IMR-90 (cell line): Measurements from ENCODE around the gene MORF4L1. TPM values are rescaled to one million over a fixed set of nuclear protein-coding genes. Genes with fewer than 3 reads are reported as not detected.
"Not testable (repeated sequence)": the region's sequence is repeated elsewhere in the genome, so short reads cannot be mapped to it uniquely, and the experiment has no call there.

Source experiments
- ATAC-seq: fragments of 200-7000 bp; cut with Tn5 transposase; 2 replicates; pipeline ENCODE4 v1.9.1; 2020; ENCODE audit warnings: low read depth, mild to moderate bottlenecking, moderate library complexity
- BruUV-seq: library from RNA; stranded (reverse); fragments of 400-500 nt; replicated peaks from 2 replicates; lab custom pipeline; 2021; lab: Mats Ljungman, UMichigan
- CTCF ChIA-PET: fragments of 300-600 bp; formaldehyde crosslinking; extraction: SDS; loops from one replicate; lab custom pipeline; 2021; ENCODE audit warnings: antibody characterized with exemption; lab: Yijun Ruan, JAX
- POLR2A ChIA-PET: fragments of 300-600 bp; sonication (Branson Sonifier 250); formaldehyde crosslinking; loops from one replicate; lab custom pipeline; 2022; ENCODE audit warnings: antibody characterized with exemption; ENCODE audit not compliant: unreplicated experiment; lab: Charles Lee
- DNase-seq: peaks from one replicate; pipeline ENCODE4 v3.0.0; 2013
- H2AFZ ChIP-seq: replicated peaks from 2 replicates; pipeline ENCODE3; 2013; ENCODE audit warnings: low read length, mild to moderate bottlenecking; ENCODE audit not compliant: poor library complexity
- H2AK5ac ChIP-seq: 2 replicates; pipeline ENCODE4 v1.6.1; 2013; ENCODE audit warnings: low read depth, low read length, inconsistent platforms
- H2AK9ac ChIP-seq: replicated peaks from 2 replicates; pipeline ENCODE3; 2013; ENCODE audit warnings: mild to moderate bottlenecking, low read depth, low read length, moderate library complexity; ENCODE audit not compliant: poor library complexity
- H2BK120ac ChIP-seq: 2 replicates; pipeline ENCODE4 v1.6.1; 2013; ENCODE audit warnings: low read depth, low read length, inconsistent platforms
- H2BK15ac ChIP-seq: 3 replicates; pipeline ENCODE4 v1.6.1; 2013; ENCODE audit warnings: low read depth, low read length, inconsistent platforms
- H2BK20ac ChIP-seq: 2 replicates; pipeline ENCODE4 v1.6.1; 2013; ENCODE audit warnings: low read depth, mild to moderate bottlenecking, inconsistent platforms, low read length, moderate library complexity
- H2BK5ac ChIP-seq: 2 replicates; pipeline ENCODE4 v1.6.1; 2013; ENCODE audit warnings: mild to moderate bottlenecking, low read depth, low read length, inconsistent platforms; ENCODE audit not compliant: poor library complexity, severe bottlenecking
- H3K14ac ChIP-seq: replicated peaks from 2 replicates; pipeline ENCODE4 v1.6.1; 2013; ENCODE audit warnings: low read depth, low read length, inconsistent platforms
- H3K18ac ChIP-seq: 2 replicates; pipeline ENCODE4 v1.6.1; 2013; ENCODE audit warnings: low read depth, low read length, control low read depth
- H3K23ac ChIP-seq: 2 replicates; pipeline ENCODE4 v1.6.1; 2013; ENCODE audit warnings: low read depth, low read length, inconsistent platforms
- H3K27ac ChIP-seq: 2 replicates; pipeline ENCODE4 v1.5.1; 2013; ENCODE audit warnings: mild to moderate bottlenecking, control low read depth, low read length; ENCODE audit not compliant: insufficient read depth
- H3K27me3 ChIP-seq: 2 replicates; pipeline ENCODE4 v1.6.1; 2013; ENCODE audit warnings: low read length; ENCODE audit not compliant: control insufficient read depth, insufficient read depth
- H3K36me3 ChIP-seq: 2 replicates; pipeline ENCODE4 v1.6.1; 2013; ENCODE audit warnings: low read length, mixed read lengths; ENCODE audit not compliant: control insufficient read depth, insufficient read depth
- H3K4ac ChIP-seq: 2 replicates; pipeline ENCODE4 v1.6.1; 2013; ENCODE audit warnings: low read depth, low read length, inconsistent platforms
- H3K4me1 ChIP-seq: 2 replicates; pipeline ENCODE4 v1.6.1; 2013; ENCODE audit warnings: low read length, mixed read lengths; ENCODE audit not compliant: control insufficient read depth, insufficient read depth
- H3K4me2 ChIP-seq: 2 replicates; pipeline ENCODE4 v1.6.1; 2013; ENCODE audit warnings: low read depth, mild to moderate bottlenecking, control low read depth, low read length, moderate library complexity
- H3K4me3 ChIP-seq: 2 replicates; pipeline ENCODE4 v1.5.1; 2013; ENCODE audit warnings: low read depth, mild to moderate bottlenecking, control low read depth, low read length, moderate library complexity; ENCODE audit not compliant: insufficient read depth
- H3K56ac ChIP-seq: 2 replicates; pipeline ENCODE4 v1.6.1; 2013; ENCODE audit warnings: low read length, inconsistent platforms; ENCODE audit not compliant: insufficient read depth; ENCODE audit errors: extremely low read depth
- H3K79me1 ChIP-seq, 2 experiments: 2 replicates each; pipeline ENCODE4 v1.6.1; 2013; ENCODE audit warnings: low read length in 2 of 2, inconsistent platforms in 1 of 2, low read depth in 1 of 2
- H3K9ac ChIP-seq: 2 replicates; pipeline ENCODE4 v1.6.1; 2013; ENCODE audit warnings: low read depth, low read length, control low read depth
- H3K9me1 ChIP-seq: 2 replicates; pipeline ENCODE4 v1.6.1; 2013; ENCODE audit warnings: low read length, inconsistent platforms; ENCODE audit not compliant: insufficient read depth
- H3K9me3 ChIP-seq: 2 replicates; pipeline ENCODE4 v1.6.1; 2013; ENCODE audit warnings: low read length; ENCODE audit not compliant: control insufficient read depth, insufficient read depth
- H4K20me1 ChIP-seq: 2 replicates; pipeline ENCODE4 v1.6.1; 2013; ENCODE audit warnings: low read length, inconsistent platforms; ENCODE audit not compliant: insufficient read depth
- H4K5ac ChIP-seq: 2 replicates; pipeline ENCODE4 v1.6.1; 2013; ENCODE audit warnings: mild to moderate bottlenecking, low read depth, low read length, control low read depth
- H4K8ac ChIP-seq, 2 experiments: 2 replicates each; pipeline ENCODE4 v1.6.1; 2013; ENCODE audit warnings: low read depth in 2 of 2, low read length in 2 of 2, control low read depth in 1 of 2, inconsistent platforms in 1 of 2
- H4K91ac ChIP-seq: 2 replicates; pipeline ENCODE4 v1.6.1; 2013; ENCODE audit warnings: low read depth, low read length, inconsistent platforms; ENCODE audit not compliant: insufficient read depth
- FOS ChIP-seq: fragments of 150-350 bp; IDR thresholded peaks from 2 replicates; pipeline ENCODE4 v1.6.1; 2016; ENCODE audit warnings: low read depth, low read length
- WGBS, 2 experiments: methylation state at CpG; one replicate each; pipeline versions ENCODE4 v1.1.5 to v1.1.7; 2013; ENCODE audit warnings: missing lambda C conversion rate in 2 of 2; ENCODE audit not compliant: insufficient read length in 1 of 2; ENCODE audit errors: extremely low coverage in 2 of 2; 5-methylcytosine and 5-hydroxymethylcytosine counted together
- dilution Hi-C: fragments of 300-500 bp; cut with HindIII; formaldehyde crosslinking; loops from one replicate; pipeline ENCODE4 v1.14.3; 2018; ENCODE audit warnings: low sequenced_read_pairs; ENCODE audit not compliant: unreplicated experiment
- in situ Hi-C: fragments of 300-500 bp; cut with MboI; formaldehyde crosslinking; loops from 3 replicates; pipeline ENCODE4 v1.14.3; 2019; ENCODE audit warnings: low sequenced_read_pairs, inconsistent platforms, mixed read lengths
- intact Hi-C: fragments of 100-400 bp; cut with micrococcal nuclease; formaldehyde crosslinking; loops from 2 replicates; pipeline ENCODE4 v1.10.0; 2022
- polyA plus RNA-seq, 3 experiments: library from polyadenylated mRNA; depleted of rRNA; stranded (reverse); fragments of >200 nt; gene quantifications; 2 replicates each; pipeline ENCODE4 v1.2.3, GENCODE V29; 2012; ENCODE audit warnings: low replicate concordance in 1 of 3
- total RNA-seq: library from RNA; depleted of rRNA; stranded (reverse); fragments of >200 nt; gene quantifications from 2 replicates; pipeline ENCODE4 v1.2.3, GENCODE V29; 2012

Gene MORF4L1
- total and polyA plus RNA-seq, 2 of the 4 experiments (the other 2 are of a cell fraction): 217 to 392 TPM

GRCh38 chr15:78868366-78868765 lies 4.3 kb upstream of the MORF4L1 start:
- ChIA-PET POLR2A (no interaction called here), CTCF (interaction anchor here (0.7 kb wide), 1 partner anchor 9 kb away, joined by 3 read pairs; no protein-coding TSS in a partner anchor)
- H4K8ac ChIP-seq: no peak overlapping the region
- H3K79me1 ChIP-seq: peaks cover 3 to 15% of the 10 kb centered on the region in 2 experiments; a peak in 2 of 4 replicates
- in situ Hi-C loops: no loop called here
- H3K4ac ChIP-seq: no peak overlapping the region
- no peak overlapping the region for H4K91ac ChIP-seq
- no peak overlapping the region for H3K23ac ChIP-seq
- H4K5ac ChIP-seq: no peak overlapping the region
- H2AK9ac ChIP-seq: no peak overlapping the region
- no peaks in the 10 kb centered on the region for H3K9me3 ChIP-seq
- BruUV-seq: no TSS peak
- no peak overlapping the region for H2AFZ ChIP-seq
- H3K9ac ChIP-seq: no peak overlapping the region
- no peak overlapping the region for H3K14ac ChIP-seq
- H2AK5ac ChIP-seq: no peak overlapping the region
- no peak overlapping the region for H2BK120ac ChIP-seq
- dilution Hi-C loops: no loop called here
- H4K20me1 ChIP-seq: no peaks in the 10 kb centered on the region; the same call in 1 of the 2 replicates
- no peak overlapping the region for H3K4me2 ChIP-seq
- peaks cover 2% of the 10 kb centered on the region; the same call in 1 of the 2 replicates for H3K4me1 ChIP-seq
- no peak overlapping the region for H2BK15ac ChIP-seq
- no peak for ATAC-seq
- H2BK20ac ChIP-seq: no peak overlapping the region
- no peak for DNase-seq
- intact Hi-C loops: no loop called here
- no peaks in the 10 kb centered on the region for H3K36me3 ChIP-seq
- no peak overlapping the region for H3K56ac ChIP-seq
- no peak overlapping the region for H2BK5ac ChIP-seq
- H3K27me3 ChIP-seq: no peaks in the 10 kb centered on the region
- H3K18ac ChIP-seq: no peak overlapping the region
- no peak for TF ChIP-seq FOS
- H3K4me3 ChIP-seq: no peak overlapping the region
- no CpG with 5 or more reads among the region's 3 CpGs for WGBS, 2 experiments
- no peak overlapping the region for H3K27ac ChIP-seq
- no peaks in the 10 kb centered on the region for H3K9me1 ChIP-seq

GRCh38 chr15:78871483-78872127 lies 1.1 kb upstream of the MORF4L1 start:
- CTCF ChIA-PET: interaction anchor here (0.7 to 1.0 kb wide), 2 partner anchors 12 to 63 kb away, joined by 4 to 6 read pairs; no protein-coding TSS in a partner anchor
- Histone ChIP-seq H4K5ac (peak overlapping the region; percentile 99), H4K91ac (peak overlapping the region; percentile 83), H3K79me1 (peaks cover 3 to 15% of the 10 kb centered on the region in 2 experiments; a peak in 2 of 4 replicates), H4K20me1 (peaks cover 32% of the 10 kb centered on the region), H3K27ac (peak overlapping the region; percentile 92; the same call in 1 of the 2 replicates), H3K18ac (0 out of 2 replicates have a peak overlapping the region, but pooled peaks have one; percentile 81), H3K56ac (peak overlapping the region; percentile 87; the same call in 1 of the 2 replicates), H3K23ac (peak overlapping the region; percentile 93), H3K14ac (peak overlapping the region; percentile 90), H2BK5ac (peak overlapping the region; percentile 44), H2BK120ac (peak overlapping the region; percentile 64; the same call in 1 of the 2 replicates), H4K8ac (peak overlapping the region; percentile 91 to 100), H3K4ac (peak overlapping the region; percentile 89), H3K4me2 (peak overlapping the region; percentile 88), H2AFZ (peak overlapping the region; percentile 89), H2AK5ac (peak overlapping the region; percentile 91)
- intact Hi-C loops: loop anchor here (5.0 kb wide), 1 partner anchor 119 kb away; no protein-coding TSS in a partner anchor
- DNase-seq, H2BK20ac ChIP-seq, POLR2A ChIA-PET, in situ Hi-C loops, dilution Hi-C loops, H3K9me3 ChIP-seq, H3K9me1 ChIP-seq, ATAC-seq, H3K4me3 ChIP-seq, H2AK9ac ChIP-seq, H3K4me1 ChIP-seq, H2BK15ac ChIP-seq, H3K9ac ChIP-seq, H3K36me3 ChIP-seq, H3K27me3 ChIP-seq: not testable (repeated sequence)
- WGBS, 2 experiments: 90% methylated on average over 11 of the region's 24 CpGs; no CpG with 5 or more reads in 1 of the 2 experiments
- TSS peak; percentile 58 for BruUV-seq
